Activated CD4-positive, alpha-beta memory T cell treated with anti-CD3 and anti-CD28 coated beads, Interleukin-2, amount 10 ng/mL, durations not matched to agents 7 days and 5 days (primary cell): Measurements from ENCODE around the gene TCHP. TPM values are rescaled to one million over a fixed set of nuclear protein-coding genes. Genes with fewer than 3 reads are reported as not detected.
"Not testable (repeated sequence)": the region's sequence is repeated elsewhere in the genome, so short reads cannot be mapped to it uniquely, and the experiment has no call there.

ENCODE experiments used
- CTCF ChIA-PET: fragments of 350-600 bp; sonication (Branson Sonifier 250); formaldehyde crosslinking; loops from one replicate; lab custom pipeline; 2021; ENCODE audit warnings: antibody characterized with exemption, inconsistent platforms; lab: Charles Lee
- POLR2A ChIA-PET: fragments of 350-600 bp; sonication (Branson Sonifier 250); formaldehyde crosslinking; loops from one replicate; lab custom pipeline; 2021; ENCODE audit warnings: antibody characterized with exemption; lab: Charles Lee
- DNase-seq: peaks from one replicate; pipeline ENCODE4 v3.0.0-alpha.2; 2020
- H3K27ac Mint-ChIP-seq: one replicate; pipeline ENCODE4 v1.8.0; 2021; ENCODE audit warnings: mild to moderate bottlenecking, mixed read lengths
- H3K27me3 Mint-ChIP-seq: one replicate; pipeline ENCODE4 v1.8.0; 2021; ENCODE audit warnings: mixed read lengths
- H3K36me3 Mint-ChIP-seq: one replicate; pipeline ENCODE4 v1.8.0; 2021; ENCODE audit warnings: low read depth, mixed read lengths
- H3K4me1 Mint-ChIP-seq: one replicate; pipeline ENCODE4 v1.8.0; 2021; ENCODE audit warnings: mixed read lengths
- H3K4me3 Mint-ChIP-seq: one replicate; pipeline ENCODE4 v1.8.0; 2021; ENCODE audit warnings: mild to moderate bottlenecking, mixed read lengths
- H3K9me3 Mint-ChIP-seq: one replicate; pipeline ENCODE4 v1.8.0; 2021; ENCODE audit warnings: mixed read lengths
- total RNA-seq, 2 experiments: library from RNA; stranded (reverse); gene quantifications; one replicate each; pipeline ENCODE4 v1.2.3, GENCODE V29; 2021

TCHP gene
- total RNA-seq, result 10 to 100 TPM; 35.0 to 35.3 TPM

- no peaks in the 10 kb centered on the region for H3K27me3 Mint-ChIP-seq
- ChIA-PET POLR2A (interaction anchor here (0.5 to 4.9 kb wide), 17 partner anchors 10 to 380 kb away, joined by 3 to 65 read pairs (median 4); partner anchors contain the start of gene ANKRD13A), CTCF (interaction anchor here (0.6 to 2.2 kb wide), 9 partner anchors 9 to 180 kb away, joined by 3 to 13 read pairs (median 3); no protein-coding TSS in a partner anchor)
- H3K4me1 Mint-ChIP-seq, result peaks cover 31% of the 10 kb centered on the region
- DNase-seq, result peak; percentile 82
- no peaks in the 10 kb centered on the region for H3K9me3 Mint-ChIP-seq
- peak within 1 kb of the TSS; percentile 94 for H3K27ac Mint-ChIP-seq
- H3K36me3 Mint-ChIP-seq, result peaks cover 23% of the 10 kb centered on the region
- H3K4me3 Mint-ChIP-seq, result peak within 1 kb of the TSS; percentile 84
These were observed at the start of gene TCHP for GRCh38 chr12:109899783-109900751. TSS of gene TCHP (plus strand) at chr12:109900274. CDS start at chr12:109903027, 2,753 bp downstream.

GRCh38 chr12:109850518-109850917 is 49.6 kb upstream of the TCHP start:
- H3K27ac Mint-ChIP-seq, DNase-seq, H3K4me3 Mint-ChIP-seq, CTCF ChIA-PET, H3K9me3 Mint-ChIP-seq, H3K4me1 Mint-ChIP-seq, H3K36me3 Mint-ChIP-seq, POLR2A ChIA-PET, H3K27me3 Mint-ChIP-seq: not testable (repeated sequence)

- no peak overlapping the region for H3K27ac Mint-ChIP-seq
- H3K4me3 Mint-ChIP-seq, result no peak overlapping the region
- ChIA-PET CTCF (interaction anchor here (2.6 to 3.2 kb wide), 2 partner anchors 10 to 45 kb away, joined by 11 to 21 read pairs; partner anchors contain the start of gene TCHP), POLR2A (no interaction called here)
- no peaks in the 10 kb centered on the region for H3K9me3 Mint-ChIP-seq
- H3K27me3 Mint-ChIP-seq, result no peaks in the 10 kb centered on the region
- peaks cover 4% of the 10 kb centered on the region for H3K36me3 Mint-ChIP-seq
- no peak for DNase-seq
- peaks cover 14% of the 10 kb centered on the region for H3K4me1 Mint-ChIP-seq
These were observed 44.7 kb upstream of the TCHP start for GRCh38 chr12:109855377-109855776.

GRCh38 chr12:109857715-109858114 is 42.4 kb upstream of the TCHP start:
- POLR2A ChIA-PET, result interaction anchor here (1.1 kb wide), 1 partner anchor 9 kb away, joined by 3 read pairs; no protein-coding TSS in a partner anchor

GRCh38 chr12:109858764-109859163 is 41.3 kb upstream of the TCHP start:
- no peak overlapping the region for H3K27ac Mint-ChIP-seq
- ChIA-PET CTCF (interaction anchor here (0.6 to 4.0 kb wide), 4 partner anchors 12 to 62 kb away, joined by 3 to 45 read pairs (median 4); no protein-coding TSS in a partner anchor), POLR2A (interaction anchor here (1.1 kb wide), 1 partner anchor 8 kb away, joined by 3 read pairs; no protein-coding TSS in a partner anchor)
- no peak for DNase-seq
- no peaks in the 10 kb centered on the region for H3K9me3 Mint-ChIP-seq
- no peaks in the 10 kb centered on the region for H3K27me3 Mint-ChIP-seq
- H3K36me3 Mint-ChIP-seq, result peaks cover 4% of the 10 kb centered on the region
- no peak overlapping the region for H3K4me3 Mint-ChIP-seq
- peaks cover 18% of the 10 kb centered on the region for H3K4me1 Mint-ChIP-seq

More at GRCh38 chr12:109857715-109858114, 42.4 kb upstream of the TCHP start:
- H3K4me1 Mint-ChIP-seq, result peaks cover 14% of the 10 kb centered on the region
- no peaks in the 10 kb centered on the region for H3K9me3 Mint-ChIP-seq
- H3K4me3 Mint-ChIP-seq, result no peak overlapping the region
- DNase-seq, result no peak
- no peaks in the 10 kb centered on the region for H3K27me3 Mint-ChIP-seq
- H3K27ac Mint-ChIP-seq, result no peak overlapping the region
- peaks cover 4% of the 10 kb centered on the region for H3K36me3 Mint-ChIP-seq
- CTCF ChIA-PET, result interaction anchor here (0.8 to 4.0 kb wide), 3 partner anchors 11 to 31 kb away, joined by 3 to 45 read pairs (median 7); no protein-coding TSS in a partner anchor

- Mint-ChIP-seq H3K4me3 (no peak overlapping the region), H3K36me3 (peaks cover 4% of the 10 kb centered on the region), H3K4me1 (peaks cover 29% of the 10 kb centered on the region), H3K27me3 (no peaks in the 10 kb centered on the region), H3K9me3 (no peaks in the 10 kb centered on the region), H3K27ac (no peak overlapping the region)
- ChIA-PET CTCF (interaction anchor here (4.0 kb wide), 1 partner anchor 14 kb away, joined by 45 read pairs; no protein-coding TSS in a partner anchor), POLR2A (no interaction called here)
- no peak for DNase-seq
These were observed 39.1 kb upstream of the TCHP start for GRCh38 chr12:109860977-109861376.

- Mint-ChIP-seq H3K36me3 (peaks cover 4% of the 10 kb centered on the region), H3K4me1 (peaks cover 29% of the 10 kb centered on the region), H3K4me3 (no peak overlapping the region), H3K9me3 (no peaks in the 10 kb centered on the region), H3K27ac (no peak overlapping the region), H3K27me3 (no peaks in the 10 kb centered on the region)
- no peak for DNase-seq
- ChIA-PET POLR2A (no interaction called here), CTCF (interaction anchor here (4.0 kb wide), 1 partner anchor 15 kb away, joined by 45 read pairs; no protein-coding TSS in a partner anchor)
These were observed 38.3 kb upstream of the TCHP start for GRCh38 chr12:109861689-109862314.

- DNase-seq, H3K9me3 Mint-ChIP-seq, H3K4me3 Mint-ChIP-seq, H3K27me3 Mint-ChIP-seq, POLR2A ChIA-PET, CTCF ChIA-PET, H3K36me3 Mint-ChIP-seq, H3K27ac Mint-ChIP-seq: not testable (repeated sequence)
- H3K4me1 Mint-ChIP-seq, result peaks cover 29% of the 10 kb centered on the region
These were observed 37.6 kb upstream of the TCHP start for GRCh38 chr12:109862491-109862890.

GRCh38 chr12:109863847-109864712 is 36.0 kb upstream of the TCHP start:
- CTCF ChIA-PET, result interaction anchor here (1.8 to 2.8 kb wide), 2 partner anchors 11 to 19 kb away, joined by 9 to 15 read pairs; no protein-coding TSS in a partner anchor
- H3K4me3 Mint-ChIP-seq, result no peak overlapping the region
- no peak for DNase-seq
- no peaks in the 10 kb centered on the region for H3K36me3 Mint-ChIP-seq
- H3K9me3 Mint-ChIP-seq, result no peaks in the 10 kb centered on the region
- H3K4me1 Mint-ChIP-seq, result peaks cover 26% of the 10 kb centered on the region
- H3K27ac Mint-ChIP-seq, result peak overlapping the region; percentile 64
- no peaks in the 10 kb centered on the region for H3K27me3 Mint-ChIP-seq
- POLR2A ChIA-PET, result interaction anchor here (1.1 to 1.2 kb wide), 2 partner anchors 15 to 47 kb away, joined by 3 read pairs; no protein-coding TSS in a partner anchor

GRCh38 chr12:109864916-109865315 is 35.2 kb upstream of the TCHP start:
- H3K36me3 Mint-ChIP-seq, result no peaks in the 10 kb centered on the region
- CTCF ChIA-PET, result interaction anchor here (1.4 to 3.4 kb wide), 3 partner anchors 11 to 20 kb away, joined by 3 to 15 read pairs (median 11); no protein-coding TSS in a partner anchor
- no peak overlapping the region for H3K4me3 Mint-ChIP-seq
- H3K4me1 Mint-ChIP-seq, result peaks cover 25% of the 10 kb centered on the region
- H3K27me3 Mint-ChIP-seq, result no peaks in the 10 kb centered on the region
- no peak for DNase-seq
- POLR2A ChIA-PET, result interaction anchor here (1.5 kb wide), 1 partner anchor 14 kb away, joined by 3 read pairs; no protein-coding TSS in a partner anchor
- H3K27ac Mint-ChIP-seq, result no peak overlapping the region
- H3K9me3 Mint-ChIP-seq, result no peaks in the 10 kb centered on the region

GRCh38 chr12:109868182-109869051 is 31.7 kb upstream of the TCHP start:
- ChIA-PET POLR2A (no interaction called here), CTCF (interaction anchor here (0.6 to 3.4 kb wide), 5 partner anchors 15 to 165 kb away, joined by 3 to 11 read pairs (median 3); no protein-coding TSS in a partner anchor)
- no peak for DNase-seq
- H3K27me3 Mint-ChIP-seq, result no peaks in the 10 kb centered on the region
- peaks cover 30% of the 10 kb centered on the region for H3K4me1 Mint-ChIP-seq
- H3K36me3 Mint-ChIP-seq, result peaks cover 4% of the 10 kb centered on the region
- no peaks in the 10 kb centered on the region for H3K9me3 Mint-ChIP-seq
- no peak overlapping the region for H3K4me3 Mint-ChIP-seq
- H3K27ac Mint-ChIP-seq, result no peak overlapping the region
